A673 (cell line): ENCODE measurements around the gene HPCA. TPM values are rescaled to one million over a fixed set of nuclear protein-coding genes. Genes with fewer than 3 reads are reported as not detected.

Source experiments
- BruUV-seq: library from RNA; stranded (reverse); fragments of 400-500 nt; replicated peaks from 2 replicates; lab custom pipeline; 2021; lab: Mats Ljungman, UMichigan
- CTCF ChIA-PET: fragments of 300-600 bp; sonication (Branson Sonifier 250); formaldehyde crosslinking; loops from one replicate; lab custom pipeline; 2022; ENCODE audit warnings: antibody characterized with exemption; lab: Charles Lee
- POLR2A ChIA-PET: fragments of 300-600 bp; sonication (Branson Sonifier 250); formaldehyde crosslinking; loops from one replicate; lab custom pipeline; 2022; ENCODE audit warnings: antibody characterized with exemption; ENCODE audit not compliant: low non-redundant PET; lab: Charles Lee
- DNase-seq: peaks from one replicate; pipeline ENCODE4 v3.0.0-alpha.2; 2015; ENCODE audit warnings: low spot score
- H3K27ac ChIP-seq: fragments of 200-600 bp; sonication (generic); 2 replicates; pipeline ENCODE4 v1.5.1; 2016; ENCODE audit warnings: mixed run types, low read depth, mild to moderate bottlenecking, mixed read lengths, antibody characterized with exemption, low read length; ENCODE audit not compliant: poor library complexity, severe bottlenecking
- H3K27me3 ChIP-seq: fragments of 200-600 bp; sonication (generic); replicated peaks from 2 replicates; pipeline ENCODE4 v1.6.1; 2017; ENCODE audit warnings: mixed run types, low read depth, mild to moderate bottlenecking, mixed read lengths, antibody characterized with exemption, low read length; ENCODE audit not compliant: insufficient read depth, poor library complexity
- H3K36me3 ChIP-seq: fragments of 200-600 bp; sonication (generic); 2 replicates; pipeline ENCODE4 v1.6.1; 2016; ENCODE audit warnings: mixed run types, mild to moderate bottlenecking, mixed read lengths, antibody characterized with exemption, low read length; ENCODE audit not compliant: insufficient read depth, poor library complexity, severe bottlenecking
- H3K4me1 ChIP-seq: fragments of 200-600 bp; sonication (generic); 2 replicates; pipeline ENCODE4 v1.6.1; 2017; ENCODE audit warnings: mixed run types, mild to moderate bottlenecking, mixed read lengths, antibody characterized with exemption, low read length; ENCODE audit not compliant: insufficient read depth, poor library complexity, severe bottlenecking
- H3K4me3 ChIP-seq: fragments of 200-600 bp; sonication (generic); 2 replicates; pipeline ENCODE4 v1.5.1; 2016; ENCODE audit warnings: low read depth, mixed run types, mild to moderate bottlenecking, mixed read lengths, low read length; ENCODE audit not compliant: poor library complexity, severe bottlenecking
- H3K9me3 ChIP-seq: fragments of 200-600 bp; sonication (generic); 2 replicates; pipeline ENCODE4 v1.6.1; 2016; ENCODE audit warnings: mixed run types, low read depth, mild to moderate bottlenecking, mixed read lengths, antibody characterized with exemption, low read length; ENCODE audit not compliant: poor library complexity, severe bottlenecking
- CTCF ChIP-seq: fragments of 300-800, 200-600 bp; sonication (generic); conservative IDR thresholded peaks from 2 replicates; pipeline ENCODE4 v1.5.1; 2017; ENCODE audit warnings: low read depth, mild to moderate bottlenecking, antibody characterized with exemption, low read length, moderate library complexity, mixed read lengths
- EZH2 ChIP-seq: fragments of 200-600 bp; sonication (generic); IDR thresholded peaks from 2 replicates; pipeline ENCODE4 v1.6.1; 2017; ENCODE audit warnings: borderline replicate concordance, low read depth, mild to moderate bottlenecking, mixed read lengths, antibody characterized with exemption, low read length; ENCODE audit not compliant: poor library complexity, severe bottlenecking
- intact Hi-C: fragments of 100-400 bp; cut with micrococcal nuclease; formaldehyde crosslinking; loops from one replicate; pipeline ENCODE4 v1.10.0; 2022; ENCODE audit not compliant: unreplicated experiment
- total RNA-seq: library from RNA; stranded (reverse); gene quantifications from 2 replicates; pipeline ENCODE4 v1.2.3, GENCODE V29; 2021

Gene HPCA
- total RNA-seq, 1 experiment from 2014 or later = 0.69 TPM

GRCh38 chr1:32937061-32937460, 50.8 kb downstream of the HPCA start:
- H3K9me3 ChIP-seq = no peaks in the 10 kb centered on the region
- no peaks in the 10 kb centered on the region for H3K27me3 ChIP-seq
- TF ChIP-seq EZH2 (no peak), CTCF (no peak)
- no peak overlapping the region for H3K27ac ChIP-seq
- H3K4me1 ChIP-seq = peaks cover 4% of the 10 kb centered on the region
- no peak overlapping the region for H3K4me3 ChIP-seq
- no peak for DNase-seq
- ChIA-PET CTCF (no interaction called here), POLR2A (no interaction called here)
- intact Hi-C loops = no loop called here
- no TSS peak for BruUV-seq
- peaks cover 8% of the 10 kb centered on the region for H3K36me3 ChIP-seq

- no peak for TF ChIP-seq EZH2
- TF ChIP-seq CTCF = no peak
- H3K27me3 ChIP-seq = no peaks in the 10 kb centered on the region
- intact Hi-C loops = no loop called here
- peaks cover 4% of the 10 kb centered on the region for H3K4me1 ChIP-seq
- ChIA-PET POLR2A (no interaction called here), CTCF (no interaction called here)
- peak; percentile 81 for DNase-seq
- no peaks in the 10 kb centered on the region for H3K9me3 ChIP-seq
- no TSS peak for BruUV-seq
- no peak overlapping the region for H3K4me3 ChIP-seq
- H3K27ac ChIP-seq = no peak overlapping the region
- H3K36me3 ChIP-seq = peaks cover 8% of the 10 kb centered on the region
Measured at GRCh38 chr1:32939655-32940371, 53.5 kb downstream of the HPCA start.

- no peak overlapping the region for H3K27ac ChIP-seq
- peaks cover 3% of the 10 kb centered on the region for H3K36me3 ChIP-seq
- no peaks in the 10 kb centered on the region for H3K9me3 ChIP-seq
- H3K4me3 ChIP-seq = no peak overlapping the region
- DNase-seq = no peak
- intact Hi-C loops = no loop called here
- no TSS peak for BruUV-seq
- CTCF ChIA-PET = no interaction called here
- POLR2A ChIA-PET = no interaction called here
- H3K4me1 ChIP-seq = peaks cover 4% of the 10 kb centered on the region
- TF ChIP-seq CTCF (no peak), EZH2 (no peak)
- no peaks in the 10 kb centered on the region for H3K27me3 ChIP-seq
Measured at GRCh38 chr1:32944180-32944579, 57.9 kb downstream of the HPCA start.

Other genes starting within 250 kb of the HPCA start
- 70.6 and 72.1 TPM in 2 replicates for gene ZBTB8OS, start 235.9 kb upstream of the HPCA start, total RNA-seq
- gene RBBP4, start 235.3 kb upstream of the HPCA start, total RNA-seq = 496 and 513 TPM in 2 replicates
- gene SYNC, start 183.7 kb upstream of the HPCA start, total RNA-seq = 0.71 TPM in 1 of 2 replicates, not detected in the other
- gene YARS1, start 69.1 kb upstream of the HPCA start, total RNA-seq = 262 and 299 TPM in 2 replicates
- gene S100PBP, start 68.8 kb upstream of the HPCA start, total RNA-seq = 66.1 and 69.3 TPM in 2 replicates
- 1.2 and 1.3 TPM in 2 replicates for gene FNDC5, start 15.6 kb upstream of the HPCA start, total RNA-seq
- 3.2 and 4.8 TPM in 2 replicates for gene TMEM54, start 14.9 kb downstream of the HPCA start, total RNA-seq
- 14.3 and 14.5 TPM in 2 replicates for gene RNF19B, start 78.3 kb downstream of the HPCA start, total RNA-seq
- gene AK2, start 150.4 kb downstream of the HPCA start, total RNA-seq = 196 and 208 TPM in 2 replicates
- 3.6 and 4.6 TPM in 2 replicates for gene AZIN2, start 194.7 kb downstream of the HPCA start, total RNA-seq